Measurements from ENCODE around the gene CGA.

- TF ChIP-seq REST (IDR thresholded peaks at IDR 0.05; ENCODE audit: insufficient read depth in 1 of 2, low read depth in 2 of 2, low read length in 2 of 2) = no peak
- no peak for TF ChIP-seq SIN3A (IDR thresholded peaks at IDR 0.05; ENCODE audit: borderline replicate concordance, insufficient read depth, low read length)
- TF ChIP-seq TAF1 (IDR thresholded peaks at IDR 0.05; ENCODE audit: borderline replicate concordance, insufficient read depth, low read length) = no peak
Observed at GRCh38 chr6:87093199-87093598, 1.7 kb downstream of the CGA start.
